NCI-H1105 (cell line): ENCODE measurements around the gene DISP1.

Experiments
- DNase-seq: peaks from one replicate; lab custom pipeline; 2025; lab: John Stamatoyannopoulos, UW

Gene DISP1, protein sequence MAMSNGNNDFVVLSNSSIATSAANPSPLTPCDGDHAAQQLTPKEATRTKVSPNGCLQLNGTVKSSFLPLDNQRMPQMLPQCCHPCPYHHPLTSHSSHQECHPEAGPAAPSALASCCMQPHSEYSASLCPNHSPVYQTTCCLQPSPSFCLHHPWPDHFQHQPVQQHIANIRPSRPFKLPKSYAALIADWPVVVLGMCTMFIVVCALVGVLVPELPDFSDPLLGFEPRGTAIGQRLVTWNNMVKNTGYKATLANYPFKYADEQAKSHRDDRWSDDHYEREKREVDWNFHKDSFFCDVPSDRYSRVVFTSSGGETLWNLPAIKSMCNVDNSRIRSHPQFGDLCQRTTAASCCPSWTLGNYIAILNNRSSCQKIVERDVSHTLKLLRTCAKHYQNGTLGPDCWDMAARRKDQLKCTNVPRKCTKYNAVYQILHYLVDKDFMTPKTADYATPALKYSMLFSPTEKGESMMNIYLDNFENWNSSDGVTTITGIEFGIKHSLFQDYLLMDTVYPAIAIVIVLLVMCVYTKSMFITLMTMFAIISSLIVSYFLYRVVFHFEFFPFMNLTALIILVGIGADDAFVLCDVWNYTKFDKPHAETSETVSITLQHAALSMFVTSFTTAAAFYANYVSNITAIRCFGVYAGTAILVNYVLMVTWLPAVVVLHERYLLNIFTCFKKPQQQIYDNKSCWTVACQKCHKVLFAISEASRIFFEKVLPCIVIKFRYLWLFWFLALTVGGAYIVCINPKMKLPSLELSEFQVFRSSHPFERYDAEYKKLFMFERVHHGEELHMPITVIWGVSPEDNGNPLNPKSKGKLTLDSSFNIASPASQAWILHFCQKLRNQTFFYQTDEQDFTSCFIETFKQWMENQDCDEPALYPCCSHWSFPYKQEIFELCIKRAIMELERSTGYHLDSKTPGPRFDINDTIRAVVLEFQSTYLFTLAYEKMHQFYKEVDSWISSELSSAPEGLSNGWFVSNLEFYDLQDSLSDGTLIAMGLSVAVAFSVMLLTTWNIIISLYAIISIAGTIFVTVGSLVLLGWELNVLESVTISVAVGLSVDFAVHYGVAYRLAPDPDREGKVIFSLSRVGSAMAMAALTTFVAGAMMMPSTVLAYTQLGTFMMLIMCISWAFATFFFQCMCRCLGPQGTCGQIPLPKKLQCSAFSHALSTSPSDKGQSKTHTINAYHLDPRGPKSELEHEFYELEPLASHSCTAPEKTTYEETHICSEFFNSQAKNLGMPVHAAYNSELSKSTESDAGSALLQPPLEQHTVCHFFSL (N-terminal part only)

DNA sequence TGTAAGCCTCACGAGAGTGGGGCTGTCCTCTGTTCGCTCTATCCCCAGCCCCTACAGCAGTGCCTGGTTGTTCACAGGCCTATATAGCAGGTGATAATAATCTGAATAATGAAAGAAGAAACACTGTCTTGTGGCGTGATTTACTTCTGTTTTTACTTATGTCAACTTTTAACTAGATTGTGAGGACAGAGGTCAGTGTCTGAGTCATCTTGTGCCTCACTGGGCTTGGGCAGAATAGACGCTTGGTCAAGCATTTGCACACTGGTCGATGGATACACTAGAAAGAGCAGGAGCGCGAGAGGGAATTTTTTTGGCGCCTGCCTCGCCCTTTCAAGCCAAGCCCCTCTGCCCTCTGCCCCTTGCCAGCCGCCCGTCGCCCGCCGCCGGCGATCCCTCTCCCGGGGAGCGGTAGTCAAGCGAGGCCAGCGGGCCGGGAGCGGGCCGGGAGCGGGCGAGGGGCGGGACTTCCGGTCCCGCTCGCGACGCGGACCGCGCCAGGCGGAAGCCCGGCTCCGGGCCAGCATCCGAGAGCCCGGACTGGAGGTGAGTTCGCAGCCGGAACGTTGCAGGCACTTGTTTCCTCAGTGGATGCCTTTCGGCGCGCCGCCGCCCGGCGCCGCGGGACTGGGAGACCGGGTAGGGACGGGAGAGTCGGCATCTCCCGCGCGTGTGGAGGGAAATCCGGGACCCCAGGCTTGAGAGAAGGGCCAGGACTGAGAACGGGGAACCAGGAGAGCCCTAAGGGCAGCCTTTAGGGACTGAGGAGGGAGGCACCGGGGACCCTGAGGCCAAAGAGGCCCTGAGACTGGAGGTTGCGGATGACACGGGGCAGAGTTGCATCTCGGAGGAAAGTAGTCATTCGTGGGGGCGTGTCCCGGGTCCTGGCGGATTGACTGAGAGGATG is at the start of gene DISP1:
TSS of gene DISP1 (plus strand) at position 504 of the 904 bp plus-strand sequence. CDS start 127,785 bp downstream, outside the sequence.
- peak; percentile 86 for DNase-seq

DNA sequence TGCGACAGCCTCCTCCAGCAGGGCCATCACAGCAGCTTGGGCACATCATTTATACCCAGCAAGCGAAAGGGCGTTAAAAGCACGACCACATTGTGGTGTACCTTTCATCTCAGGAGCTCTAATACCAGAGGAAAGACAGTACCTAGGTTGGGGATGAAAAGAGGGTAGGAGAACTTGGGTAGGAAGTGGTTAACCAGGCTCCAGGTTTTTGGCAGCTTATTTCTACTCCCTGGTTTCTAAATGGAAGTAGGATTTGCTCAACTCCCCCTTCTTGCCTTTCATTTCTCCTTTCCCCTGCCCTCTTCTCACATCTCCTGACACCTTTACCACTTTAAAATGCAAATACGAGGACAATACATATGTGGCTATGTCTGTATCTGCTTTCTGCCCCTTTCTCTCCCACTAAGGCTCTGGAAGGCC is 47.7 kb upstream of the DISP1 start:
- no peak for DNase-seq

DNA sequence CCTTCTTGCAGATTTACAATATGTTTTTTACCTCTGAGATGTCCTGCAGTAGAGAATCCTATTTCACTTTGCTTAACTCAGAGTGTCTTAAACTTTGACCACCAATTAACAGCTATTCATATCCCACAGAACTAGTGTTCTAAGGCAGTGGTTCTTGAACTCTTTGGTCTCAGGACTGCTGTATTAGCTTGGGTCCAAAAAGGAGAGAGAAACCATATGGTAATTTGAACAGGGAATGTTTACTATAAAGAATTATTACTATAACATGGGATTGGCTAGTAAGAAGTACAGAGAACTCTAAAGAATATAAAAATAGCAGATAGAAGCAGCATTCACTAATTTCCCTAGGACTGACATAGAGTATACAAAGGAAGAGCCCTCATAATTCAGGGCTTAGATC is 46.2 kb upstream of the DISP1 start:
- no peak for DNase-seq

DNA sequence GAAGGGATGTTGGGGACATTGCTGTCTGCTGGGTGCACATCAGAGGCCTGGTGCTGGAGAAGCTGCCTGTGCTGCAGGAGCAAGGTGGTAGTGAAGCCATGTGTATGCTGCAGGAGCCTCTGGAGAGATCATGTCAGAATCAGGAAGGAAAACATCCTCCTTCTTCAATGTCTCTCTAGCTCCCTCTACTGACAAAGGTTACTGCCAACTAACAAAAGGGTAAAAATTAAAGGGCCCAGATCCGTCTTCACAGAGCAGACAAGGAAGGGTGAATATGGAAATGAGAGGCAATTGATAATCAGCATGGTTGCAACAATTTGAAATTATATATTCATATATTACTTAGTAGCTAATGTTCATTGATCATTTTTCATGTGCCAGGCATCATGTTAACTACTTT is 45.7 kb upstream of the DISP1 start:
- DNase-seq: no peak

DNA sequence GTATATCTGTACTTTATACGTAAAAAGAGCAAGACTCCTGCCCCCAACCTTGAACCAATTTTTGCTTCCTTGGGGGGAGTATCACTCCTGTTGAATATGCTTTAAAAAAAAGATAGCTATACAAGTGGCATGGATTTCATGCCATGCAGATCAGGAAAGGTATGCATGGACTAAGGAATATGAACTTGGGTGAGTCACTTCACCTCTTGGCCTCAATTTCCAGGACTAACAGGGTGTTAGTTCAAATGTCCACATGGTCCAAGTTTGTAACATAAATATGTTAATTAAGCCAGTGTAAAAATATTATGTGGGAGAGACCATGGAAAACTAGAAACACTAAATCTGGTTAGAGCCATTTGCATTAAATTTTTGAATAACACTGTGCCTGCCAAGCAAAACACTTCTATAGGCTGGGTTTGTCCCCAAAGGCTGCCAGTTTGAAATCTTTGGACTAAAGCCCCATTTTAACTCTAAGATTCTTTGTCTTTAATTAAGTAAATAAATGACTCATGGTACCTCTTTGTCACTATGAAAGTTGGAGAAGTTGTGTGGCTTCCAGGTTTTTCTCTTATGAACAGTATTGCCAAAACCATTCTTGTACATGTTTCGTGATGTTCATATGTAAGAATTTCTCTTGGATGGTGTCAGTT is 44.7 kb upstream of the DISP1 start:
- DNase-seq: no peak

DNA sequence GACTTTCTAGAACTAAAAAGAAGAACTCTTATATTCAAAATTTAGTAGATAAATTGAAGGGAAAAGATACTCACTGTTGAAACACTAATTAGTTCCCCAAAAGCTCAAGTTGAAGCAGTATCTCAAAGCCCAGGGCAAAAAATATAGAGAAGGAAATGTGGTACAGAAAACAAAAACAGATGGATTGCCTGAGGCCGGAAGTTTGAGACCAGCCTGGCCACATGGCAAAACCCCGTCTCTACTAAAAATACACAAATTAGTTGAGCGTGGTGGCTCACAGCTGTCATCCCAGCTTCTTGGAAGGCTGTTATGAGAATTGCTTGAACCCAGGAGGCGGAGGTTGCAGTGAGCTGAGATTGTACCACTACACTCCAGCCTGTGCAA is 41.9 kb upstream of the DISP1 start:
- no peak for DNase-seq

DNA sequence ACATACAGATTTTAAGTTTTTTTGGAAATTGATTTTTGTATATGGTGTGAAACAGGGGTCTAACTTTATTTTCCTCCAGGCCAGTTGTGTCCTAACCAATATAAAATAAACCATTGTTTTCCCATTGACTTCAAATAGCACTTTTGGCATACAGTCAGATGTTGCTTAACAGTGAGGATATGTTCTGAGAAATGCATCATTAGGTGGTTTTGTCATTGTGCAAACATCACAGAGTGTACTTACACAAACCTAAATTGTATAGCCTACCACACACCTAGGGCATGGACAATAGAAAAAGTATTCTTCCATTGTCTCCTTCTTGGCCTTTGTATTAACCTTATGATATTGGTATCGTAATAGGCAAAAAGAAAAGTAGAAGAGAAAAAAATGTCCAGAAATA is 37.4 kb upstream of the DISP1 start:
- no peak for DNase-seq

DNA sequence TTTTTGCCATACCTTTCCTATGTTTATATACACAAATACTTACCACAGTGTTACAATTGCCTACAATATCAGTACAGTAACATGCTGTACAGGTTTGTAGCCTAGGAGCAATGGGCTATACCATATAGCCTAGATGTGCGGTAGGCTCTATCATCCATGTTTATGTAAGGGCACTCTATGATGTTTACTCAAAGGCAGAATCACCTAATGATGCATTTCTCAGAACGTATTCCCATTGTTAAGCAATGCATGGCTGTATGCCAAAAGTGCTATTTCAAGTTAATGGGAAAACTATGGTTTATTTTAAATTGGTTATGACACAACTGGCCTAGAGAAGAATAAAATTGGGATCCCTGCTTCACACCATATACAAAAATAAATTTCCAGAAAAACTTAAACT is 36.9 kb upstream of the DISP1 start:
- DNase-seq: peak; percentile 81

DNA sequence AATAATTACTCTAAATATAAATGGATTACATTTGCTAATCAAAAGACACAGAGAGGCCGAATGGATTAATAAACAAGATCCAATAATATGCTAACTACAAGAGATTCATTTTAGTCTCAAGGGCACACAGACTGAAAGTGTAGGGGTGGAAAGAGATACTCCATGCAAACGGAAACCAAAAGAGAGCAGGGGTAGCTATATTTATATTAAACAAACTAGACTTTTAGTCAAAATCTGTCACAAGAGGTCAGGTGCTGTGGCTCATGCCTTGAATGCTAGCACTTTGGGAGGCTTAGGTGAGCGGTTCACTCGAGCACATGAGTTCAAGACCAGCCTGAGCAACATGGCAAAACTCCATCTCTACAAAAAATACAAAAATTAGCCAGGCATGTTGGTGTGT is 33.6 kb upstream of the DISP1 start:
- DNase-seq: no peak

DNA sequence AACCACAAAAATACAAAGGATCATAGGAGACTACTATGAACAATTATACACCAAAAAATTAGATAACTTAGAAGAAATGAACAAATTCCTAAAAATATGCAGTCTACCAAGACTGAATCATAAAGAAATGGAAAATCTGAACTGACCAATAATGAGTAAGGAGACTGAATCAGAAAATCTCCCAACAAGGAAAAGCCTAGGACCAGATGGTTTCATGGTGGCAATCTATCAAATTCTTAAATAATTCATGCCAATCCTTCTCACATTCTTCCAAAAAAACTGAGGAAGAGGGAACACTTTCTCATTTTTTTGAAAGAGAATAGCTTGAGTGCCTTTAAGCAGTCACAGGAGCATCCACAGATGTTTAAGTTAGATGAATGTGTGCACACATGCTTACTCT is 31.8 kb upstream of the DISP1 start:
- DNase-seq: no peak

DNA sequence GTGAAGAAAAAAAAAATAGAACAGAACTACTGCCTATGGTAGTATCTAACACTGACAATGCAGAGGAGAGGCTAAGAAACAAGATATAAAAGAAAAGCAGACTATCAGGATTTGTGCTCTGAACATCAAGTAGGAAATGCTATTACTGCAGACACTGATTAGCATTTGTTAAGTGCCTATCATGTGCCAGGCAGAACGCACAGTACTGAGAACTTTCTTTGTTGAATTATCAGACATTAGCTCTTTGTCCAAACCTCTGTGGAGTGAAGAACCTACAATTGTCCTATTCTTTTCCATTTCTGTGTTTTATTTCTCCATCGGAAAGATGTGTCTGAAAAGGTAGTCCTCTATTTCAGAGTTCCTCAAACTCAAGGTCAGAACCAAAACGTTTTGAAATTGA is 30.5 kb upstream of the DISP1 start:
- no peak for DNase-seq

DNA sequence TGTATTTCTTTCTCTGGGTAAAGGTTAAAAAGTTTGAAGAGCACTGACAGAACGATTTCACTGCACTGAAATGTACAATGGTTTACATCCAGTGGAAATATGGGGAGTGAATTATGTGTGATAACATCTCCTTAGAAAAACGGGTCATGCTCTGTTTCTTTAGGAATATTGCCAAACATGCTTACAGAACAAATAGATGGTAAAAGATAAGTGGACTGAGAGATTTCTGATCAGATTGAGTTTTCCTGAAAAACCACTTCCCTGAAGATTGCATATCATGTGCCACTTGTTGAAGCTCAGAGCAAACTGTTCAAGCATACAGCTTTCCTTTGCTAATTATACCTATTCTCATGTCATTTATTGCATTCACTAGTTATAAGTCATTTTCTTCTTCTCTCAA is 29.9 kb upstream of the DISP1 start:
- DNase-seq: peak; percentile 9

DNA sequence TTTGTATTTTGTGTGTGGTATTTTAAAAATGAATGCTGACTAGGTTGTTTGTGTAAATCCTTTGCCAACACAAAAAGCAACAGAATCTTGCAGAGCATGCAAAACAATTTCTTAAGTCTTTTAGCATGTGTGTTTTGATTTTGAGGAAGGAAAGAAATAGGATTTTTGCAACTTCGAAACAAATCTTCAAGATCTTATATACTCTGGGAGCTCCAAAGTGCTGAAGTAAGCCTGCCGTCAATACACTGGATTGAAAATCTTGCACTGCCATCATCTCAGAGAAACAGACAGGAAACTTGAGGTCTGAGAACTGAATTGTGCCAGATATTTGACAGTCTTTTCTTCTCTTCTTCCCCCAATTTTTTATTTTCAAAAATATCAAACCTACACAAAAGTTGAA is 29.3 kb upstream of the DISP1 start:
- no peak for DNase-seq

DNA sequence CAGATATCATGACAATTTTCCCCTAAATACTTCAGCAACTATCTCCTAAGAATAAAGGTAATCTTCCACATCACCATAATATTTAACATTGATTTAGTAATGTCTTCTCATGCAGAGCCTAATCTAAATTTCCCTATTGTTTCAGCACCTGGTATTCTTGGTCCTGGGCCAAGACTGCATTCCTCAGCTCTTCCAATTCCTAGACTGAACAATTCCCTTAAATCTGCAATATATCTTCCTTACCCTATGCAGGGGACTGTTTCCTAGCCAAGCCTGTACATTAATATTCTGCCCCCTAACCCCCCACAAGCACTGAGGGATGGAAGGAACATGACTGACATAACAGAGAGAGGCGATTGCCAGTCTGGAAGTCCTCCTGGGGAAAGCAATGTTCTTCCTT is 28.7 kb upstream of the DISP1 start:
- no peak for DNase-seq

DNA sequence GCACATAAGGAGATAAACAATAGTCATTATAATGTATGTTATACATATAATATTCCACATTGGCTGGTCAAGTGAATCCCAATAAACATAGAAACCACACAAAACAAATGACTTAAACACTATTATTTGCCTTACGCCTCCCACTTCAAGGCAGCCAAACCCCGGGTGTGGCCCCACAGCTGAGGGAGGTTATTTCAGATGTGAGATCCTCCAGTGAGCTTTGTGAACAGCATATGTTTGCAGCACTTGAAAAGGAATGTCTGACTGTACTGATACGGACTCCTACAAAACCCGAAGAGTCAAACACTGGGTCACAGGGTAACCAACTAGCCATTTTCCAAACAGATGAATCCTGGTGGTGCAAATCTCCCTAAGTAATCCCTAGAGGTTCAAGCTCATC is 27.1 kb upstream of the DISP1 start:
- no peak for DNase-seq

DNA sequence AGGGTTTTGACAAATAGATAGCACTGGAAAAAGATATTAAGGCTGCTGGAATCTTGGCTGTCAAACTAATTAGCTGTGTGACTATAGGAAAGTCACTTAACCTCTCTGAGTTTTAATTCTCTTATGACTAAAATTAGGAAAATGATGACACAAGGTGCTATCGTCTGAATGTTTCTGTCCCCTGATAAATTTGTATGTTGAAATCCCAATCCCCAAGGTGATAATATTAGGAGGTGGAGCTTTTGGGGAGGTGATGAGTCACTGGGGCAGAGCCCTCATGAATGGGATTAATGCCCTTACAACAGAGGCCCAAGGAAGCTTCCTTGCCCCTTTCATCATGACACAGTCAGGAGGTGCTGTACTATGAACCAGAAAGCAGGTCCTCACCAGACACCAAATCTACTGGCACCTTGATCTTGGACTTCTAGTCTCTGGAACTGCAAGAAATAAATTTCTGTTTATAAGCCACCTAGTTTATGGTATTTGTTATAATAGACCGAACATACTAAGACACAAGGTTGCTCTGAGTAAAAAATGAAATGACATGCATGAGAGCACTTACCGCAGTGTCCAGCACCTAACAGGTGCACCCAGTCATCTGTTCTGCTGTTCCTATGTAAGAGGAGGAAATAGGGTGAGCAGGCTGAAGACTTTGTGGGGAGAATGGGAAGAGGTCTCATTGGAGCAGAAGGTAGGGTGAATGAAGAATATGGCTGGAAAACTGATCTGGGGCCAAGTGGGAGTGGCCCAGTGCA is 26.3 kb upstream of the DISP1 start:
- DNase-seq: no peak

DNA sequence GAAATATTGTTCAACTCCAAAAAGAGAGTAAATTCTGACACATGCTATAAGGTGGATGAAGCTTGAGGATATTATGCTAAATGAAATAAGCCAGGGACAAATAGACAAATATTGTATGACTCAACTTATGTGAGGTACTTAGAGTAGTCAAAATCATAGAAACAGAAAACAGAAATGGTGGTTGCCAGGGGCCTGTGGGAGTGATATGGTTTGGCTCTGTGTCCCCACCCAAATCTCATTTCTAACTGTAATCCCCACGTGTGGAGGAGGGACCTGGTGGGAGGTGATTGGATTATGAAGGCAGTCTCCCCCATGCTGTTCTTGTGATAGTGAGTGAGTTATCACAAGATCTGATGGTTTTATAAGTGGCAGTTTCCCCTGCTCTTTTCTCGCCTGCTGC is 24.7 kb upstream of the DISP1 start:
- DNase-seq: no peak

DNA sequence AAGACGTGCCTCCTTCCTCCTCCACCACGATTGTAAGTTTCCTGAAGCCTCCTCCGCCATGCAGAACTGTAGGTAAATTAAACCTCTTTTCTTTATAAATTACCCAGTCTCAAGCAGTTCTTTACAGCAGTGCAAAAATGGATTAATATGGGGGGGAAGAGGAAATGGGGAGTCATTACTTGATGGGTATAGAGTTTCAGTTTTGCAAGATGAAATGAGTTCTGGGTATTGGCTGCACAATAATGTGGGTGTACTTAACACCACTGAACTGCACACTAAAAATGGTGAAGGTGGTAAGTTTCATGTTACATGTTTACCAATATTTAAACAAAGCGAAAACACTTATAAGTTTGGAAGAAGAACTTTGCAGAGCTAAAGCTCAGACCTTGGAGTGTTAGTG is 24.3 kb upstream of the DISP1 start:
- DNase-seq: no peak

DNA sequence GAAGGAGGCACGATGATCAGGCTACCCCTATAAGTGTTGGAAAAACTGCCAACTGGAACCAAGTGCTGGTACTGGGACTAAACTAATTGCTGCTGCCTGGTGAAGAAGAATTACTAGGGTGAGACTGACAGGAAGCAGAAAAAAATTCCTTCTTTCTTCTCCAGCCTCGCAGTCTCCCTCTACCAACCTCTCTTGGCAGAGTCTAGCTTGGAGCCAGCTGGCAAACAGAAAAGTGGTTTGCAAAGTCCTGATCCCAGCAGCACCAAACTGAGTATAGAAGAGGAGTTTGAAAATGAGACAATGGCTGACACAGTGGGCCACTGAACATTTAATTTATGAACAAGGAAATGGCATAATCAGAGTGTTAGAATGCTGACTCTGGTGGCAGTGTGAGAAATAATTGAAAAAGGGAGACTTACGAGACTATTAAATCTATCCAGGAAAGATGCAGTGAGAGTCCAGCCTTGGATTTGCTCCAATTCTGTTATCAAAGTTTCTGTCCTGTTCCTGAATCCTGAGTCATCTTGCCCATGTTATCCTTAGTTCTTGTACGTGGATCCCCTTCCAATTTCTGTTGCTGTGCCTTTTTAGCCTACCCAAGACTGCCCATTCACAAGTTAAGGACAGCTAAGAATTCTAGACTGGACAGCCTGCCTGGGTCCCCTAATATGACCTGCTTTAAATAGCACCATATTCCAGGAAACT is 23.7 kb upstream of the DISP1 start:
- no peak for DNase-seq
